IPS-18a (cell line): Measurements from ENCODE around the gene EXOC2.

Source experiments
- H3K27ac ChIP-seq: one replicate; pipeline ENCODE4 v1.5.1; 2013; ENCODE audit warnings: low read length
- H3K27me3 ChIP-seq: one replicate; pipeline ENCODE4 v1.6.1; 2013; ENCODE audit warnings: mild to moderate bottlenecking, low read length; ENCODE audit not compliant: control insufficient read depth, insufficient read depth
- H3K36me3 ChIP-seq: one replicate; pipeline ENCODE4 v1.6.1; 2013; ENCODE audit warnings: low read depth, low read length; ENCODE audit not compliant: control insufficient read depth
- H3K4me1 ChIP-seq: one replicate; pipeline ENCODE4 v1.6.1; 2013; ENCODE audit warnings: low read depth, low read length; ENCODE audit not compliant: control insufficient read depth
- H3K4me3 ChIP-seq: one replicate; pipeline ENCODE4 v1.5.1; 2013; ENCODE audit warnings: low read length
- H3K9ac ChIP-seq: one replicate; pipeline ENCODE4 v1.6.1; 2013; ENCODE audit warnings: mild to moderate bottlenecking, low read length, moderate library complexity
- H3K9me3 ChIP-seq: one replicate; pipeline ENCODE4 v1.6.1; 2013; ENCODE audit warnings: low read depth, low read length; ENCODE audit not compliant: control insufficient read depth

The EXOC2 gene

GRCh38 chr6:511488-512137 lies 181.3 kb downstream of the EXOC2 start:
- H3K36me3 ChIP-seq: no peaks in the 10 kb centered on the region
- H3K9me3 ChIP-seq: no peaks in the 10 kb centered on the region
- no peak overlapping the region for H3K4me3 ChIP-seq
- peaks cover 4% of the 10 kb centered on the region for H3K4me1 ChIP-seq
- no peak overlapping the region for H3K9ac ChIP-seq
- H3K27me3 ChIP-seq: no peaks in the 10 kb centered on the region
- H3K27ac ChIP-seq: no peak overlapping the region

GRCh38 chr6:509676-510075 lies 183.3 kb downstream of the EXOC2 start:
- no peaks in the 10 kb centered on the region for H3K4me1 ChIP-seq
- no peaks in the 10 kb centered on the region for H3K36me3 ChIP-seq
- no peak overlapping the region for H3K4me3 ChIP-seq
- H3K9ac ChIP-seq: no peak overlapping the region
- no peak overlapping the region for H3K27ac ChIP-seq
- no peaks in the 10 kb centered on the region for H3K9me3 ChIP-seq
- H3K27me3 ChIP-seq: no peaks in the 10 kb centered on the region

- H3K9ac ChIP-seq: no peak overlapping the region
- no peaks in the 10 kb centered on the region for H3K4me1 ChIP-seq
- no peak overlapping the region for H3K4me3 ChIP-seq
These were observed 184.3 kb downstream of the EXOC2 start for GRCh38 chr6:508614-509013.

GRCh38 chr6:508006-508405 lies 184.9 kb downstream of the EXOC2 start:
- Histone ChIP-seq H3K9ac (no peak overlapping the region), H3K4me1 (no peaks in the 10 kb centered on the region), H3K27me3 (no peaks in the 10 kb centered on the region), H3K27ac (no peak overlapping the region), H3K9me3 (no peaks in the 10 kb centered on the region), H3K36me3 (no peaks in the 10 kb centered on the region), H3K4me3 (no peak overlapping the region)

More at GRCh38 chr6:508614-509013, 184.3 kb downstream of the EXOC2 start:
- no peak overlapping the region for H3K27ac ChIP-seq
- H3K36me3 ChIP-seq: no peaks in the 10 kb centered on the region
- no peaks in the 10 kb centered on the region for H3K27me3 ChIP-seq
- H3K9me3 ChIP-seq: no peaks in the 10 kb centered on the region

GRCh38 chr6:506920-507622 lies 185.9 kb downstream of the EXOC2 start:
- H3K27me3 ChIP-seq: no peaks in the 10 kb centered on the region
- no peak overlapping the region for H3K27ac ChIP-seq
- no peak overlapping the region for H3K4me3 ChIP-seq
- H3K9ac ChIP-seq: no peak overlapping the region
- H3K9me3 ChIP-seq: no peaks in the 10 kb centered on the region
- no peaks in the 10 kb centered on the region for H3K4me1 ChIP-seq
- no peaks in the 10 kb centered on the region for H3K36me3 ChIP-seq

GRCh38 chr6:506508-506907 lies 186.4 kb downstream of the EXOC2 start:
- no peaks in the 10 kb centered on the region for H3K36me3 ChIP-seq
- H3K27ac ChIP-seq: no peak overlapping the region
- no peaks in the 10 kb centered on the region for H3K9me3 ChIP-seq
- H3K27me3 ChIP-seq: no peaks in the 10 kb centered on the region
- H3K4me1 ChIP-seq: no peaks in the 10 kb centered on the region
- H3K9ac ChIP-seq: no peak overlapping the region
- H3K4me3 ChIP-seq: no peak overlapping the region

GRCh38 chr6:505374-505773 lies 187.6 kb downstream of the EXOC2 start:
- H3K36me3 ChIP-seq: no peaks in the 10 kb centered on the region
- no peak overlapping the region for H3K27ac ChIP-seq
- H3K4me1 ChIP-seq: no peaks in the 10 kb centered on the region
- no peak overlapping the region for H3K9ac ChIP-seq
- no peak overlapping the region for H3K4me3 ChIP-seq
- H3K27me3 ChIP-seq: no peaks in the 10 kb centered on the region
- no peaks in the 10 kb centered on the region for H3K9me3 ChIP-seq

- no peaks in the 10 kb centered on the region for H3K27me3 ChIP-seq
- no peaks in the 10 kb centered on the region for H3K36me3 ChIP-seq
- no peak overlapping the region for H3K4me3 ChIP-seq
- H3K4me1 ChIP-seq: no peaks in the 10 kb centered on the region
- no peaks in the 10 kb centered on the region for H3K9me3 ChIP-seq
- H3K9ac ChIP-seq: no peak overlapping the region
- H3K27ac ChIP-seq: no peak overlapping the region
These were observed 188.4 kb downstream of the EXOC2 start for GRCh38 chr6:504446-504980.

- Histone ChIP-seq H3K27me3 (no peaks in the 10 kb centered on the region), H3K4me1 (no peaks in the 10 kb centered on the region), H3K9me3 (no peaks in the 10 kb centered on the region), H3K27ac (no peak overlapping the region), H3K36me3 (peaks cover 1% of the 10 kb centered on the region), H3K9ac (no peak overlapping the region), H3K4me3 (no peak overlapping the region)
These were observed 189.2 kb downstream of the EXOC2 start for GRCh38 chr6:503610-504362.

- Histone ChIP-seq H3K27me3 (no peaks in the 10 kb centered on the region), H3K4me1 (no peaks in the 10 kb centered on the region), H3K27ac (no peak overlapping the region)
These were observed 190.2 kb downstream of the EXOC2 start for GRCh38 chr6:502761-503160.

GRCh38 chr6:501891-502601 lies 190.9 kb downstream of the EXOC2 start:
- Histone ChIP-seq H3K9ac (no peak overlapping the region), H3K4me1 (no peaks in the 10 kb centered on the region), H3K27ac (no peak overlapping the region), H3K4me3 (no peak overlapping the region), H3K27me3 (no peaks in the 10 kb centered on the region), H3K9me3 (no peaks in the 10 kb centered on the region), H3K36me3 (peaks cover 2% of the 10 kb centered on the region)

More at GRCh38 chr6:502761-503160, 190.2 kb downstream of the EXOC2 start:
- H3K9ac ChIP-seq: no peak overlapping the region
- H3K36me3 ChIP-seq: peaks cover 2% of the 10 kb centered on the region
- H3K9me3 ChIP-seq: no peaks in the 10 kb centered on the region
- no peak overlapping the region for H3K4me3 ChIP-seq
